GM23338 (cell line): ENCODE measurements around the gene NRP1. TPM values are rescaled to one million over a fixed set of nuclear protein-coding genes. Genes with fewer than 3 reads are reported as not detected.

Experiments
- ATAC-seq: fragments of 200-7000 bp; cut with Tn5 transposase; 3 replicates; pipeline ENCODE4 v1.9.1; 2020
- DNase-seq: peaks from one replicate; pipeline ENCODE4 v3.0.0-alpha.2; 2015; ENCODE audit warnings: low spot score
- H2AFZ ChIP-seq: fragments of 200-600 bp; sonication (generic); 2 replicates; pipeline ENCODE4 v1.8.0; 2016; ENCODE audit warnings: antibody characterized with exemption, mild to moderate bottlenecking, moderate library complexity
- H3F3A ChIP-seq: fragments of 200-600 bp; sonication (generic); replicated peaks from 2 replicates; pipeline ENCODE4 v1.8.0; 2017; ENCODE audit warnings: antibody characterized with exemption, mixed run types, low read depth
- H3K27ac ChIP-seq: fragments of 200-600 bp; sonication (generic); 2 replicates; pipeline ENCODE4 v1.6.1; 2016; ENCODE audit warnings: low read depth
- H3K27me3 ChIP-seq: fragments of 200-600 bp; sonication (generic); 2 replicates; pipeline ENCODE4 v1.8.0; 2016; ENCODE audit warnings: mild to moderate bottlenecking, mixed run types, moderate library complexity; ENCODE audit not compliant: insufficient read depth
- H3K36me3 ChIP-seq: fragments of 200-600 bp; sonication (generic); 2 replicates; pipeline ENCODE4 v1.8.0; 2016; ENCODE audit warnings: mild to moderate bottlenecking; ENCODE audit not compliant: insufficient read depth
- H3K4me1 ChIP-seq: fragments of 200-600 bp; sonication (generic); 2 replicates; pipeline ENCODE4 v1.8.0; 2016; ENCODE audit warnings: mild to moderate bottlenecking, moderate library complexity; ENCODE audit not compliant: insufficient read depth
- H3K4me2 ChIP-seq: fragments of 200-600 bp; sonication (generic); 2 replicates; pipeline ENCODE4 v1.7.1; 2017; ENCODE audit warnings: mixed run types
- H3K4me3 ChIP-seq: fragments of 200-600 bp; sonication (generic); 2 replicates; pipeline ENCODE4 v1.6.1; 2016; ENCODE audit warnings: mixed run types
- H3K79me2 ChIP-seq: fragments of 200-600 bp; sonication (generic); replicated peaks from 2 replicates; pipeline ENCODE4 v1.8.0; 2017; ENCODE audit warnings: mild to moderate bottlenecking; ENCODE audit not compliant: insufficient read depth
- H3K9me2 ChIP-seq: fragments of 200-600 bp; sonication (generic); 2 replicates; pipeline ENCODE4 v1.8.0; 2017; ENCODE audit not compliant: insufficient read depth
- H4K20me1 ChIP-seq: fragments of 200-600 bp; sonication (generic); replicated peaks from 2 replicates; pipeline ENCODE4 v1.8.0; 2017; ENCODE audit warnings: mild to moderate bottlenecking; ENCODE audit not compliant: insufficient read depth
- H3K27ac Mint-ChIP-seq: 2 replicates; pipeline ENCODE4 v1.8.0; 2020; ENCODE audit warnings: inconsistent platforms, mild to moderate bottlenecking, moderate library complexity, mixed read lengths
- H3K27me3 Mint-ChIP-seq: 3 replicates; pipeline ENCODE4 v1.8.0; 2022; ENCODE audit warnings: low read depth, mild to moderate bottlenecking, moderate library complexity, mixed read lengths, inconsistent platforms; ENCODE audit not compliant: insufficient read depth, poor library complexity
- H3K36me3 Mint-ChIP-seq: 3 replicates; pipeline ENCODE4 v1.8.0; 2021; ENCODE audit warnings: low read depth, mild to moderate bottlenecking, inconsistent platforms, moderate library complexity, mixed read lengths
- H3K4me1 Mint-ChIP-seq: 3 replicates; pipeline ENCODE4 v1.8.0; 2020; ENCODE audit warnings: mild to moderate bottlenecking, inconsistent platforms, mixed read lengths
- H3K4me3 Mint-ChIP-seq: 3 replicates; pipeline ENCODE4 v1.8.0; 2021; ENCODE audit warnings: moderate library complexity, mild to moderate bottlenecking, inconsistent platforms, mixed read lengths
- H3K9me3 Mint-ChIP-seq: 3 replicates; pipeline ENCODE4 v1.8.0; 2020; ENCODE audit warnings: moderate library complexity, mild to moderate bottlenecking, inconsistent platforms, mixed read lengths
- CREB1 ChIP-seq: fragments of 250-450 bp; sonication (Bioruptor Pico); IDR thresholded peaks from 2 replicates; pipeline ENCODE4 v1.5.0; 2020; ENCODE audit warnings: low read depth, mild to moderate bottlenecking, moderate library complexity
- CTCF ChIP-seq, 2 experiments: fragments of 200-600 bp in 1 of 2; sonication (generic) in 1 of 2; conservative IDR thresholded peaks; 2 replicates each; pipeline versions ENCODE4 v1.5.1 to v1.6.1; 2016 to 2017; ENCODE audit warnings: antibody characterized with exemption in 2 of 2, low read depth in 2 of 2, mild to moderate bottlenecking in 2 of 2, moderate library complexity in 1 of 2
- ETS1 ChIP-seq: IDR thresholded peaks from 2 replicates; pipeline ENCODE4 v1.6.1; 2016; ENCODE audit warnings: antibody characterized with exemption
- EZH2 ChIP-seq: fragments of 200-600 bp; sonication (generic); IDR thresholded peaks from one replicate; pipeline ENCODE4 v1.8.0; 2017; ENCODE audit warnings: antibody characterized with exemption, mild to moderate bottlenecking, low read depth; ENCODE audit not compliant: unreplicated experiment
- EZH2phosphoT487 ChIP-seq: fragments of 200-600 bp; sonication (generic); IDR thresholded peaks from one replicate; pipeline ENCODE4 v1.8.1; 2018; ENCODE audit warnings: antibody characterized with exemption; ENCODE audit not compliant: unreplicated experiment
- NANOG ChIP-seq: IDR thresholded peaks from 2 replicates; pipeline ENCODE4 v1.6.1; 2016; ENCODE audit warnings: antibody characterized with exemption, borderline replicate concordance
- REST ChIP-seq: IDR thresholded peaks from one replicate; pipeline ENCODE4 v1.6.1; 2018; ENCODE audit warnings: antibody characterized with exemption; ENCODE audit not compliant: unreplicated experiment
- STAT1 ChIP-seq: IDR thresholded peaks from one replicate; pipeline ENCODE4 v1.6.1; 2016; ENCODE audit warnings: antibody characterized with exemption; ENCODE audit not compliant: unreplicated experiment
- ZNF114 ChIP-seq: fragments of 250-450 bp; sonication (Bioruptor Pico); IDR thresholded peaks from 2 replicates; pipeline ENCODE4 v1.5.0; 2020; ENCODE audit warnings: mild to moderate bottlenecking, moderate library complexity
- ZNF462 ChIP-seq: fragments of 250-450 bp; sonication (Bioruptor Pico); IDR thresholded peaks from 2 replicates; pipeline ENCODE4 v1.5.0; 2020; ENCODE audit warnings: mild to moderate bottlenecking, moderate library complexity
- polyA plus RNA-seq: library from polyadenylated mRNA; unstranded; fragments of >200 nt; fragmentation: Nextera tagmentation; extraction: Ambion mirVana; gene quantifications from 2 replicates; pipeline ENCODE4 v1.2.1, GENCODE V29; 2016
- total RNA-seq: library from RNA; depleted of rRNA; stranded (reverse); fragments of >200 nt; shearing (Covaris generic); gene quantifications from 2 replicates; pipeline ENCODE4 v1.2.3, GENCODE V29; 2014

NRP1 gene
- total and polyA plus RNA-seq, 2 experiments from 2014 or later: 2.9 to 3.5 TPM

- peaks cover 7% of the 10 kb centered on the region; the same call in 1 of the 2 replicates for H3K9me2 ChIP-seq
- Mint-ChIP-seq H3K9me3 (peaks cover 2% of the 10 kb centered on the region; the same call in 1 of the 3 replicates), H3K4me3 (no peak overlapping the region), H3K27me3 (peaks cover 1% of the 10 kb centered on the region), H3K36me3 (no peaks in the 10 kb centered on the region), H3K27ac (no peak overlapping the region), H3K4me1 (no peaks in the 10 kb centered on the region)
- ATAC-seq (no peak), DNase-seq (no peak)
- no peaks in the 10 kb centered on the region for H3F3A ChIP-seq
- no peaks in the 10 kb centered on the region for H3K27me3 ChIP-seq
- H3K4me3 ChIP-seq: no peak overlapping the region
- no peaks in the 10 kb centered on the region for H3K36me3 ChIP-seq
- H3K4me2 ChIP-seq: no peak overlapping the region
- TF ChIP-seq EZH2phosphoT487 (no peak), CTCF (conservative IDR thresholded peaks at IDR 0.05; ENCODE audit: low read depth in 2 of 2) (no peak), STAT1 (no peak), ETS1 (no peak), REST (no peak), EZH2 (no peak), ZNF114 (no peak), ZNF462 (CRISPR knock-in tag) (no peak), CREB1 (CRISPR knock-in tag) (no peak), NANOG (no peak)
- no peaks in the 10 kb centered on the region for H3K4me1 ChIP-seq
- H2AFZ ChIP-seq: no peak overlapping the region
- H3K27ac ChIP-seq: no peak overlapping the region
- H3K79me2 ChIP-seq: no peaks in the 10 kb centered on the region
- no peaks in the 10 kb centered on the region for H4K20me1 ChIP-seq
Observed at GRCh38 chr10:33143160-33143728, 191.2 kb downstream of the NRP1 start.
